ENCODE measurements around the gene LYST.

DNA sequence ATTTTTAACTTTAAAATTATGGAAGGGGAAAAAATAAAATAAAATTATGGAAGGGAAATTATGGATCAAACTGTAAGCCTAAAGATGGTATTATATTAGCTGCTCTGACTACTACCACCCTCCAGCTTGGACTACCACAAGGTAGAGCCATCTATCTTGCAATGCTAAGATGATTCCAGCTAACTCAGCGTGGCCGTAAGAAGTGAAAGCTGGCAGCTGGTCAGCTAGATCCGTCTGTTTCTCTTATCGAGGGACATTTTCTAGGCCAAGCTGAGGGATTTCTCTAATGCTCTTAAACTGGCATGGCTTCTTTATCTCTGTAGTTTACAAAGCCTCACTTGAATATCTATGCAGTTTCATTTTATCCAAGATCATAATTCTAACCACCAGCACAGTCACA, 31.5 kb downstream of the LYST start:
- TF ChIP-seq CTCF (conservative IDR thresholded peaks at IDR 0.05 in 1 of 2, IDR thresholded peaks at IDR 0.05 in 1 of 2; ENCODE audit: low read depth in 1 of 2, low read length in 2 of 2) (no peak), EZH2 (IDR thresholded peaks at IDR 0.05; ENCODE audit: low read length, missing control alignments) (no peak)

All from fibroblast of lung (primary cell).